Activated naive CD4-positive, alpha-beta T cell treated with anti-CD3 and anti-CD28 coated beads, Interleukin-2, amount 10 ng/mL, durations not matched to agents 7 days and 5 days (primary cell): ENCODE measurements around the gene PHLDA2.

Source experiments
- CTCF ChIA-PET: fragments of 350-600 bp; sonication (Branson Sonifier 250); formaldehyde crosslinking; loops from one replicate; lab custom pipeline; 2021; ENCODE audit warnings: antibody characterized with exemption; lab: Charles Lee
- DNase-seq: peaks from one replicate; pipeline ENCODE4 v3.0.0-alpha.2; 2020
- H3K27ac Mint-ChIP-seq: one replicate; pipeline ENCODE4 v1.8.0; 2021; ENCODE audit warnings: mild to moderate bottlenecking, moderate library complexity, mixed read lengths
- H3K27me3 Mint-ChIP-seq: one replicate; pipeline ENCODE4 v1.8.0; 2021; ENCODE audit warnings: mild to moderate bottlenecking, mixed read lengths
- H3K36me3 Mint-ChIP-seq: one replicate; pipeline ENCODE4 v1.8.0; 2021; ENCODE audit warnings: mixed read lengths
- H3K4me1 Mint-ChIP-seq: one replicate; pipeline ENCODE4 v1.8.0; 2021; ENCODE audit warnings: mixed read lengths
- H3K4me3 Mint-ChIP-seq: one replicate; pipeline ENCODE4 v1.8.0; 2021; ENCODE audit warnings: mild to moderate bottlenecking, moderate library complexity, mixed read lengths
- H3K9me3 Mint-ChIP-seq: one replicate; pipeline ENCODE4 v1.8.0; 2021; ENCODE audit warnings: mixed read lengths

Gene PHLDA2

GRCh38 chr11:2921261-2921660 is 8.0 kb downstream of the PHLDA2 start:
- Mint-ChIP-seq H3K4me1 (no peaks in the 10 kb centered on the region), H3K36me3 (no peaks in the 10 kb centered on the region), H3K4me3 (no peak overlapping the region), H3K27ac (no peak overlapping the region), H3K27me3 (peaks cover 16% of the 10 kb centered on the region), H3K9me3 (no peaks in the 10 kb centered on the region)
- no peak for DNase-seq
- CTCF ChIA-PET = interaction anchor here (1.1 to 1.3 kb wide), 2 partner anchors 9 to 25 kb away, joined by 4 read pairs; no protein-coding TSS in a partner anchor

- H3K9me3 Mint-ChIP-seq = no peaks in the 10 kb centered on the region
- H3K27me3 Mint-ChIP-seq = peaks cover 10% of the 10 kb centered on the region
- no peaks in the 10 kb centered on the region for H3K36me3 Mint-ChIP-seq
- CTCF ChIA-PET = interaction anchor here (0.6 to 1.3 kb wide), 3 partner anchors 10 to 111 kb away, joined by 3 to 4 read pairs (median 4); no protein-coding TSS in a partner anchor
- DNase-seq = no peak
- H3K4me3 Mint-ChIP-seq = no peak overlapping the region
- no peak overlapping the region for H3K27ac Mint-ChIP-seq
- no peaks in the 10 kb centered on the region for H3K4me1 Mint-ChIP-seq
Measured at GRCh38 chr11:2920343-2920742, 8.9 kb downstream of the PHLDA2 start.

GRCh38 chr11:2919837-2920236 is 9.4 kb downstream of the PHLDA2 start:
- Mint-ChIP-seq H3K36me3 (no peaks in the 10 kb centered on the region), H3K4me1 (no peaks in the 10 kb centered on the region), H3K27me3 (peaks cover 5% of the 10 kb centered on the region), H3K4me3 (no peak overlapping the region), H3K27ac (no peak overlapping the region), H3K9me3 (no peaks in the 10 kb centered on the region)
- CTCF ChIA-PET = no interaction called here
- DNase-seq = no peak

GRCh38 chr11:2919188-2919587 is 10.0 kb downstream of the PHLDA2 start:
- Mint-ChIP-seq H3K9me3 (no peaks in the 10 kb centered on the region), H3K27ac (no peak overlapping the region), H3K4me1 (no peaks in the 10 kb centered on the region), H3K4me3 (no peak overlapping the region), H3K36me3 (no peaks in the 10 kb centered on the region), H3K27me3 (peaks cover 1% of the 10 kb centered on the region)
- DNase-seq = no peak
- CTCF ChIA-PET = no interaction called here

- Mint-ChIP-seq H3K36me3 (no peaks in the 10 kb centered on the region), H3K27me3 (peaks cover 13% of the 10 kb centered on the region), H3K9me3 (no peaks in the 10 kb centered on the region), H3K4me3 (no peak overlapping the region), H3K4me1 (peaks cover 9% of the 10 kb centered on the region), H3K27ac (no peak overlapping the region)
- DNase-seq = no peak
- CTCF ChIA-PET = no interaction called here
Measured at GRCh38 chr11:2917842-2918490, 11.3 kb downstream of the PHLDA2 start.

GRCh38 chr11:2916892-2917645 is 12.2 kb downstream of the PHLDA2 start:
- H3K27ac Mint-ChIP-seq = no peak overlapping the region
- DNase-seq = no peak
- H3K36me3 Mint-ChIP-seq = no peaks in the 10 kb centered on the region
- no peaks in the 10 kb centered on the region for H3K9me3 Mint-ChIP-seq
- no peak overlapping the region for H3K4me3 Mint-ChIP-seq
- H3K27me3 Mint-ChIP-seq = peaks cover 13% of the 10 kb centered on the region
- H3K4me1 Mint-ChIP-seq = peaks cover 9% of the 10 kb centered on the region
- CTCF ChIA-PET = no interaction called here

GRCh38 chr11:2916114-2916891 is 12.9 kb downstream of the PHLDA2 start:
- Mint-ChIP-seq H3K9me3 (no peaks in the 10 kb centered on the region), H3K27ac (no peak overlapping the region), H3K4me1 (peaks cover 9% of the 10 kb centered on the region), H3K36me3 (no peaks in the 10 kb centered on the region), H3K4me3 (no peak overlapping the region), H3K27me3 (peaks cover 13% of the 10 kb centered on the region)
- DNase-seq = no peak
- CTCF ChIA-PET = no interaction called here

- no peaks in the 10 kb centered on the region for H3K9me3 Mint-ChIP-seq
- no peak overlapping the region for H3K4me3 Mint-ChIP-seq
- H3K27ac Mint-ChIP-seq = no peak overlapping the region
- CTCF ChIA-PET = interaction anchor here (1.5 kb wide), 1 partner anchor 14 kb away, joined by 5 read pairs; the partner anchor contains the start of gene PHLDA2
- H3K27me3 Mint-ChIP-seq = peaks cover 17% of the 10 kb centered on the region
- peaks cover 9% of the 10 kb centered on the region for H3K4me1 Mint-ChIP-seq
- H3K36me3 Mint-ChIP-seq = no peaks in the 10 kb centered on the region
- no peak for DNase-seq
Measured at GRCh38 chr11:2915473-2915872, 13.7 kb downstream of the PHLDA2 start.

GRCh38 chr11:2914455-2915195 is 14.6 kb downstream of the PHLDA2 start:
- Mint-ChIP-seq H3K27me3 (peaks cover 19% of the 10 kb centered on the region), H3K4me1 (peaks cover 9% of the 10 kb centered on the region), H3K9me3 (no peaks in the 10 kb centered on the region), H3K4me3 (no peak overlapping the region), H3K36me3 (no peaks in the 10 kb centered on the region), H3K27ac (no peak overlapping the region)
- DNase-seq = no peak
- CTCF ChIA-PET = interaction anchor here (0.7 to 1.5 kb wide), 2 partner anchors 15 to 380 kb away, joined by 3 to 5 read pairs; partner anchors contain the start of gene PHLDA2

- CTCF ChIA-PET = no interaction called here
- no peak for DNase-seq
- Mint-ChIP-seq H3K36me3 (no peaks in the 10 kb centered on the region), H3K9me3 (no peaks in the 10 kb centered on the region), H3K4me1 (peaks cover 9% of the 10 kb centered on the region), H3K4me3 (no peak overlapping the region), H3K27ac (no peak overlapping the region), H3K27me3 (peaks cover 19% of the 10 kb centered on the region)
Measured at GRCh38 chr11:2913776-2914175, 15.4 kb downstream of the PHLDA2 start.

- H3K9me3 Mint-ChIP-seq = no peaks in the 10 kb centered on the region
- H3K4me1 Mint-ChIP-seq = peaks cover 9% of the 10 kb centered on the region
- no peak for DNase-seq
- H3K27me3 Mint-ChIP-seq = peaks cover 19% of the 10 kb centered on the region
- H3K27ac Mint-ChIP-seq = no peak overlapping the region
- CTCF ChIA-PET = no interaction called here
- no peak overlapping the region for H3K4me3 Mint-ChIP-seq
- H3K36me3 Mint-ChIP-seq = no peaks in the 10 kb centered on the region
Measured at GRCh38 chr11:2913019-2913431, 16.2 kb downstream of the PHLDA2 start.

GRCh38 chr11:2912498-2912897 is 16.7 kb downstream of the PHLDA2 start:
- Mint-ChIP-seq H3K27me3 (peaks cover 19% of the 10 kb centered on the region), H3K4me1 (peaks cover 9% of the 10 kb centered on the region), H3K36me3 (no peaks in the 10 kb centered on the region), H3K4me3 (no peak overlapping the region), H3K27ac (no peak overlapping the region), H3K9me3 (no peaks in the 10 kb centered on the region)
- no peak for DNase-seq
- CTCF ChIA-PET = interaction anchor here (1.6 kb wide), 1 partner anchor 17 kb away, joined by 5 read pairs; the partner anchor contains the start of gene PHLDA2

- no peaks in the 10 kb centered on the region for H3K36me3 Mint-ChIP-seq
- DNase-seq = no peak
- no peaks in the 10 kb centered on the region for H3K9me3 Mint-ChIP-seq
- no peak overlapping the region for H3K4me3 Mint-ChIP-seq
- no peak overlapping the region for H3K27ac Mint-ChIP-seq
- peaks cover 9% of the 10 kb centered on the region for H3K4me1 Mint-ChIP-seq
- H3K27me3 Mint-ChIP-seq = peaks cover 19% of the 10 kb centered on the region
- CTCF ChIA-PET = interaction anchor here (0.7 to 1.6 kb wide), 3 partner anchors 9 to 20 kb away, joined by 3 to 5 read pairs (median 5); partner anchors contain the start of gene PHLDA2
Measured at GRCh38 chr11:2911785-2912391, 17.3 kb downstream of the PHLDA2 start.
